Right atrium auricular region (tissue), 2 donors: ENCODE measurements around the gene SLC12A5. TPM values are rescaled to one million over a fixed set of nuclear protein-coding genes. Genes with fewer than 3 reads are reported as not detected.

Experiments used
- DNase-seq: peaks from one replicate; pipeline ENCODE4 v3.0.0-alpha.2; 2019; ENCODE audit warnings: low spot score
- H3K27ac ChIP-seq, 2 donors: fragments of 200-600 bp; sonication (generic); 1 replicate in 1 of 2; 2 replicates in 1 of 2; pipeline ENCODE4 v1.5.1; 2016 to 2019
- H3K27me3 ChIP-seq, 2 donors: fragments of 200-600 bp; sonication (generic); one replicate each; pipeline versions ENCODE4 v1.5.1 to v1.6.0; 2017 to 2019
- H3K36me3 ChIP-seq: fragments of 200-600 bp; sonication (generic); one replicate; pipeline ENCODE4 v1.5.1; 2016
- H3K4me1 ChIP-seq, 2 donors: fragments of 200-600 bp; sonication (generic); one replicate each; pipeline versions ENCODE4 v1.5.1 to v1.6.0; 2017 to 2019
- H3K4me3 ChIP-seq, 2 donors: fragments of 200-600 bp; sonication (generic); 1 replicate in 1 of 2; 2 replicates in 1 of 2; pipeline ENCODE4 v1.5.1; 2017 to 2019; ENCODE audit warnings: mild to moderate bottlenecking in 1 of 2, moderate library complexity in 1 of 2
- H3K9me3 ChIP-seq, 2 donors: fragments of 200-600 bp; sonication (generic); one replicate each; pipeline ENCODE4 v1.5.1; 2019
- total RNA-seq, 2 donors: library from RNA; depleted of rRNA; stranded (reverse); fragments of >200 nt; gene quantifications; one replicate each; pipeline ENCODE4 v1.1.0, GENCODE V29; 2016
- TF ChIP-seq, protein P1 (sequence below), 2 donors: fragments of 200-600 bp; sonication (generic); IDR thresholded peaks; one replicate each; pipeline ENCODE4 v1.5.1; 2019; ENCODE audit warnings: antibody characterized with exemption in 2 of 2

SLC12A5 gene
- total RNA-seq, 2 donors from 2014 or later = not detected

DNA sequence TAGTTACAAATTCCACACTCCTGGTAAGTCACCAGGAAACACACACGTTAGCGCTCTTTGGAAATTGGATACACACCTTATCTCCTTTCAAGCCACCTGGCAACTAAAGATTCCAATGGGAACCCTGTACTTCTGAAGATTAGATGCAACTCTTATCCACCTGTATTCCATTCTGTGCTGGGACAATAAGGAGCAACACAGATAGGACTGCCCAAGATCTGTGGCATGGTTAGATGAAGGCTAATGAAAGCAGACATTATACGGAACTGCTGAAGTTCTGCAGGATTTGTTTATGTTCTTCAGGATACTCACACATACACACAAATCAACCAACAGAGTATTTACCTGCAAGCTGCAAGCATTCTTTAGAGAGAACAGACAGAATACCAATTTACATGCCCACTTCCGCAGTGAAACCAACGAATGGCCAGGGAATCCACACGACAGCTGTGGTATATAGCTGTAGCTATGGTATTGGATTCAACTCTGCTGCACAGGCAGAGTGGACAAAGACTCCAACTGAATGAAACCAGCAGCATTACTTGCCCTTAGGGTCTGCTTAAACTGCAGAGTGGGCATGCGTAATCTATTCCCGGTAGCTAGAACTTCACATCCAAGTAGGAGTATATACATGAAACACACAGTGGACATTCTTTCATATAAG lies 48.8 kb downstream of the SLC12A5 start:
- no peak overlapping the region for H3K4me3 ChIP-seq
- DNase-seq = no peak
- no peaks in the 10 kb centered on the region for H3K27me3 ChIP-seq
- H3K27ac ChIP-seq = no peak overlapping the region
- H3K36me3 ChIP-seq = peaks cover 46% of the 10 kb centered on the region
- TF ChIP-seq, protein P1, sequence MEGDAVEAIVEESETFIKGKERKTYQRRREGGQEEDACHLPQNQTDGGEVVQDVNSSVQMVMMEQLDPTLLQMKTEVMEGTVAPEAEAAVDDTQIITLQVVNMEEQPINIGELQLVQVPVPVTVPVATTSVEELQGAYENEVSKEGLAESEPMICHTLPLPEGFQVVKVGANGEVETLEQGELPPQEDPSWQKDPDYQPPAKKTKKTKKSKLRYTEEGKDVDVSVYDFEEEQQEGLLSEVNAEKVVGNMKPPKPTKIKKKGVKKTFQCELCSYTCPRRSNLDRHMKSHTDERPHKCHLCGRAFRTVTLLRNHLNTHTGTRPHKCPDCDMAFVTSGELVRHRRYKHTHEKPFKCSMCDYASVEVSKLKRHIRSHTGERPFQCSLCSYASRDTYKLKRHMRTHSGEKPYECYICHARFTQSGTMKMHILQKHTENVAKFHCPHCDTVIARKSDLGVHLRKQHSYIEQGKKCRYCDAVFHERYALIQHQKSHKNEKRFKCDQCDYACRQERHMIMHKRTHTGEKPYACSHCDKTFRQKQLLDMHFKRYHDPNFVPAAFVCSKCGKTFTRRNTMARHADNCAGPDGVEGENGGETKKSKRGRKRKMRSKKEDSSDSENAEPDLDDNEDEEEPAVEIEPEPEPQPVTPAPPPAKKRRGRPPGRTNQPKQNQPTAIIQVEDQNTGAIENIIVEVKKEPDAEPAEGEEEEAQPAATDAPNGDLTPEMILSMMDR (IDR thresholded peaks at IDR 0.05) = no peak
- H3K4me1 ChIP-seq = peaks cover 0 to 18% of the 10 kb centered on the region in 2 donors
- no peaks in the 10 kb centered on the region for H3K9me3 ChIP-seq

DNA sequence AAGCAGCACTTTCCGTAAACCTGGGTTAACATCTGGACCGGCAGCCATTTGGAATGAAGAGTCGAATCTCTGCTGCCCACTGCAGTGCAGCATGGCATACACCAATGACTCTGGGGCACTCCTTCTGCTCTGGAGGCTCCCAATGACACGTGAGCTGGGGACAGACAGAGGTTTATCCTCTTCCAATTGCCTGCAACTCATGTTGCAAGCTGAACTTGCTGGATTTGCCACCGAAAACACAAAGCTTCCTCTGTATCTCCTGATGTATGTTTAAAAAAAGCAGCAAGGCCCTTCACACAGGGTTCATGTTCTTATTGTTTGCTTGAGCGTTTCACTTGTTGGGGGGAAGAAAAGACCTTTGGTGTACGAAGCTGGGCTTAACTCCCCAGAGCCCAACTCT lies 49.9 kb downstream of the SLC12A5 start:
- no peaks in the 10 kb centered on the region for H3K9me3 ChIP-seq
- no peaks in the 10 kb centered on the region for H3K27me3 ChIP-seq
- no peak for DNase-seq
- peaks cover 0 to 22% of the 10 kb centered on the region in 2 donors for H3K4me1 ChIP-seq
- peaks cover 46% of the 10 kb centered on the region for H3K36me3 ChIP-seq
- TF ChIP-seq, protein P1 (IDR thresholded peaks at IDR 0.05) = no peak
- no peak overlapping the region for H3K4me3 ChIP-seq
- H3K27ac ChIP-seq = no peak overlapping the region

- no peak for DNase-seq
- TF ChIP-seq, protein P1 (IDR thresholded peaks at IDR 0.05) = no peak
- H3K9me3 ChIP-seq = no peaks in the 10 kb centered on the region
- H3K27me3 ChIP-seq = no peaks in the 10 kb centered on the region
- H3K27ac ChIP-seq = no peak overlapping the region
- peaks cover 30% of the 10 kb centered on the region for H3K36me3 ChIP-seq
- no peak overlapping the region for H3K4me3 ChIP-seq
- peaks cover 0 to 43% of the 10 kb centered on the region in 2 donors for H3K4me1 ChIP-seq
Measured at GRCh38 chr20:46081074-46081473, 52.1 kb downstream of the SLC12A5 start.

DNA sequence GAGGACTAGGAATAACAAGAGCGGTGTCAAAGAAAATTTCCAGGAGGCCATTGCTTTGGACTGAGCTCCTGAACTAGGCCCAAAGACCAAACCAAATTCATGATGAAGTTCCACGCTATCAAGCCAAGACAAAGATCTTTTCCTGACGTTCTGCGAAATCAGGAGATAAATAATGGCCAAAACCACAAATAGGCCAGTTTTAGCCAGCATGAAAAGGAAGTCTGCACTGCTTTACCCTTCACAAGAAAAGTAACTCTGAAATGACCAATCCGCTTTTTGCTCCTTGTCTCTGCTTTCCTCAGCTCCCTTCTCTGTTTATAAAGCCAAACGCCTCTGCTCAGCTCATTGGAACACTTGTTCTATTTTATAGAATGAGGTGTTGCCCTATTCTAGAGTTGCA lies 54.1 kb downstream of the SLC12A5 start:
- H3K9me3 ChIP-seq = no peaks in the 10 kb centered on the region
- no peak overlapping the region for H3K27ac ChIP-seq
- H3K4me1 ChIP-seq = peaks cover 0 to 60% of the 10 kb centered on the region in 2 donors
- peaks cover 17% of the 10 kb centered on the region for H3K36me3 ChIP-seq
- no peak overlapping the region for H3K4me3 ChIP-seq
- H3K27me3 ChIP-seq = no peaks in the 10 kb centered on the region
- DNase-seq = no peak
- TF ChIP-seq, protein P1 (IDR thresholded peaks at IDR 0.05) = no peak

DNA sequence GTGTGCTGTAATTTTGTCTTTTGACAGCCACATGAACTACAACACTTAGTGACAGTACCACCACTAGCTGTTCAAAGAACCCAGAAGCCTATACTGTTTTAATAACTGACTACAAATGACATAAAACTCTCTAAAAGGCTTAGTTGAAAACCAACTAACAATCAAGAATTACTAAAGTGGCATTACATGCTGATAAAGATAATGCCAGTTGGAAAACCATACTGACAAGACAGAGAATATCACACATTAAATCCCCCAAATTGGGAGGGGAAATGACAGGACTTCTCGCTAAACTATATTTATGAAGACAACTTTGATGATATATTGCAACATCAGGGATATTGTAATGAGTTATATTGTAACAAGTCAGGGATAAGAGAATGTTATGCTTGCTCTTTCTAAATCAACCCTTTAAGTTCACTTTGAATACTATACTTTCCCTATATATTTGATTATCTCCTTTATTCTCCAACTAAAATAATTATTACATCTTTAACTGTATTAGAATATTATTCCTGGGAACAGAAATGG lies 54.6 kb downstream of the SLC12A5 start:
- no peak for DNase-seq
- H3K36me3 ChIP-seq = peaks cover 12% of the 10 kb centered on the region
- H3K4me1 ChIP-seq = peaks cover 0 to 65% of the 10 kb centered on the region in 2 donors
- no peaks in the 10 kb centered on the region for H3K9me3 ChIP-seq
- no peaks in the 10 kb centered on the region for H3K27me3 ChIP-seq
- H3K4me3 ChIP-seq = no peak overlapping the region
- H3K27ac ChIP-seq = no peak overlapping the region
- TF ChIP-seq, protein P1 (IDR thresholded peaks at IDR 0.05) = no peak

DNA sequence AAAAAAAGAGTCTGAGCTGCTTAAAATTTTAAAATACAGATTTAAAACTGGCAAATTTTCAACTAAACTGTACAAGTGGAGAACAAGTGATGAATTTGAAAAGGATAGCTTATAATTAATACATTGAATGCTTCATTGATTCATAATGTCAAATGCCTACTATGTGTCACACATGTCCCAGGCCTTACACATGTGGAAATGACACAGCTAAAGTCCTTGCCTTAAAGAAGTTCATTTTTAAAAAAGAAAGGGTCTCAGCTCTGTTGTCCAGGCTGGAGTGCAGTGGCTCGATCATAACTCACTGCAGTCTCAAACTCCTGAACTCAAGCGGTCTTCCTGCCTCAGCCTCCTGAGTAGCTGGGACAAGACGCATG lies 55.8 kb downstream of the SLC12A5 start:
- Histone ChIP-seq H3K27ac (no peak overlapping the region), H3K27me3 (no peaks in the 10 kb centered on the region), H3K36me3 (peaks cover under 1% of the 10 kb centered on the region), H3K4me1 (peaks cover 0 to 68% of the 10 kb centered on the region in 2 donors), H3K9me3 (no peaks in the 10 kb centered on the region), H3K4me3 (no peak overlapping the region)
- TF ChIP-seq, protein P1 (IDR thresholded peaks at IDR 0.05) = no peak
- DNase-seq = no peak
